Mesothelial cell of epicardium (in vitro differentiated cells): ENCODE measurements around the gene MEF2C. TPM values are rescaled to one million over a fixed set of nuclear protein-coding genes. Genes with fewer than 3 reads are reported as not detected.
A peak's percentile ranks its signal among the peaks of the same experiment; 100 is the strongest.

ENCODE experiments used
- DNase-seq, 2 experiments: peaks; one replicate each; pipeline ENCODE4 v3.0.0; 2021; ENCODE audit warnings: low spot score in 2 of 2; ENCODE audit not compliant: unreplicated experiment in 2 of 2
- H3K27ac Mint-ChIP-seq: 2 replicates; pipeline ENCODE4 v1.8.0; 2021; ENCODE audit warnings: mixed read lengths
- H3K27me3 Mint-ChIP-seq: 2 replicates; pipeline ENCODE4 v1.8.0; 2021; ENCODE audit warnings: low read depth, mixed read lengths
- H3K36me3 Mint-ChIP-seq: 2 replicates; pipeline ENCODE4 v1.8.0; 2021; ENCODE audit warnings: mixed read lengths
- H3K4me1 Mint-ChIP-seq: 2 replicates; pipeline ENCODE4 v1.8.0; 2021; ENCODE audit warnings: mixed read lengths
- H3K4me3 Mint-ChIP-seq: 2 replicates; pipeline ENCODE4 v1.8.0; 2021; ENCODE audit warnings: mild to moderate bottlenecking, moderate library complexity, mixed read lengths
- H3K9me3 Mint-ChIP-seq: 2 replicates; pipeline ENCODE4 v1.8.0; 2021; ENCODE audit warnings: mixed read lengths
- CTCF ChIP-seq: fragments of 200-600 bp; sonication (generic); IDR thresholded peaks from one replicate; pipeline ENCODE4 v1.5.0; 2021; ENCODE audit warnings: antibody characterized with exemption; ENCODE audit not compliant: unreplicated experiment
- total RNA-seq: library from RNA; stranded (reverse); gene quantifications from 3 replicates; pipeline ENCODE4 v1.2.1, GENCODE V29; 2021

MEF2C gene
- total RNA-seq, 1 donor from 2014 or later, result 9.1 TPM

GRCh38 chr5:88676637-88677375 lies 206.2 kb downstream of the MEF2C start:
- Mint-ChIP-seq H3K27me3 (peaks cover 97% of the 10 kb centered on the region), H3K9me3 (no peaks in the 10 kb centered on the region), H3K27ac (no peak overlapping the region), H3K36me3 (no peaks in the 10 kb centered on the region), H3K4me3 (peak overlapping the region; percentile 40), H3K4me1 (peaks cover 18% of the 10 kb centered on the region)
- no peak for TF ChIP-seq CTCF
- no peak for DNase-seq

- TF ChIP-seq CTCF, result no peak
- peak in 1 of 2 experiments; percentile 54 for DNase-seq
- Mint-ChIP-seq H3K27me3 (peaks cover 97% of the 10 kb centered on the region), H3K9me3 (no peaks in the 10 kb centered on the region), H3K36me3 (no peaks in the 10 kb centered on the region), H3K4me1 (peaks cover 18% of the 10 kb centered on the region), H3K4me3 (peak overlapping the region; percentile 61), H3K27ac (no peak overlapping the region)
Observed at GRCh38 chr5:88675708-88676636, 207.0 kb downstream of the MEF2C start.

- Mint-ChIP-seq H3K4me3 (peak overlapping the region; percentile 61), H3K36me3 (no peaks in the 10 kb centered on the region), H3K9me3 (no peaks in the 10 kb centered on the region), H3K27ac (no peak overlapping the region), H3K4me1 (peaks cover 18% of the 10 kb centered on the region), H3K27me3 (peaks cover 97% of the 10 kb centered on the region)
- TF ChIP-seq CTCF, result no peak
- DNase-seq, result peak in 1 of 2 experiments; percentile 38
Observed at GRCh38 chr5:88675168-88675707, 207.7 kb downstream of the MEF2C start.

GRCh38 chr5:88674356-88675167 lies 208.4 kb downstream of the MEF2C start:
- Mint-ChIP-seq H3K36me3 (no peaks in the 10 kb centered on the region), H3K27ac (no peak overlapping the region), H3K9me3 (no peaks in the 10 kb centered on the region), H3K27me3 (peaks cover 97% of the 10 kb centered on the region), H3K4me3 (peak overlapping the region; percentile 61), H3K4me1 (peaks cover 18% of the 10 kb centered on the region)
- peak in 1 of 2 experiments; percentile 61 for DNase-seq
- no peak for TF ChIP-seq CTCF
